ENCODE measurements around the gene ICAM4.

Gene ICAM4

GRCh38 chr19:10291554-10292205 is 4.9 kb downstream of the ICAM4 start:
- no peak for DNase-seq

- DNase-seq = peak; percentile 71
Observed at GRCh38 chr19:10292206-10292788, 5.5 kb downstream of the ICAM4 start.

DNA sequence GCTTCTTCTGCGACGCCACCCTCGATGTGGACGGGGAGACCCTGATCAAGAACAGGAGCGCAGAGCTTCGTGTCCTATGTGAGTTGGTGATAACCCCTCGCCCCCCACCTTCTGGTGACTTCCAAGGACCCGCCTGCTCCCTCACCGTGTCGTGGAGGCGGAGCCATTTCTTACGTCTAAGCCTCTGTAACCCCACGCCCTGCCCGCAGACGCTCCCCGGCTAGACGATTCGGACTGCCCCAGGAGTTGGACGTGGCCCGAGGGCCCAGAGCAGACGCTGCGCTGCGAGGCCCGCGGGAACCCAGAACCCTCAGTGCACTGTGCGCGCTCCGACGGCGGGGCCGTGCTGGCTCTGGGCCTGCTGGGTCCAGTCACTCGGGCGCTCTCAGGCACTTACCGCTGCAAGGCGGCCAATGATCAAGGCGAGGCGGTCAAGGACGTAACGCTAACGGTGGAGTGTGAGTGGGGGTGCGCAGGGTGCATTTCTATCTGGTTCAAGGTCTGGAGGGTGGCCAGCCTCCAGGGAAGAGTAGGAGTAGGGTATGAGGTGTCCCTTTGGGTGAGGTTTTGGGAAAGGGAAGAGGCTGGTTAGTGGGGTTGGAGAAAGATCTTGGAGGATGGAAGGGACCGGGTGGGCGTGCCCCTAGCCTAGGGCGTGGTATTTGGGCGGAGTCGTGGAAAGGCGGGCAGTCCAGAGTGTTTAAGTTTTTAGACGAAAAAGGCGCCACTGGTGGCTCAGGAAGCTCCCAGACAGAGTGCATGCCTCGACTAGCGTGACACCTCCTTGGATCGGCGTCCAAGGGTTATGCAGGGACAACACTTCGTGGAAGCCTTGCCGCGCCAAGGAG is 6.3 kb downstream of the ICAM4 start:
- DNase-seq = no peak

DNA sequence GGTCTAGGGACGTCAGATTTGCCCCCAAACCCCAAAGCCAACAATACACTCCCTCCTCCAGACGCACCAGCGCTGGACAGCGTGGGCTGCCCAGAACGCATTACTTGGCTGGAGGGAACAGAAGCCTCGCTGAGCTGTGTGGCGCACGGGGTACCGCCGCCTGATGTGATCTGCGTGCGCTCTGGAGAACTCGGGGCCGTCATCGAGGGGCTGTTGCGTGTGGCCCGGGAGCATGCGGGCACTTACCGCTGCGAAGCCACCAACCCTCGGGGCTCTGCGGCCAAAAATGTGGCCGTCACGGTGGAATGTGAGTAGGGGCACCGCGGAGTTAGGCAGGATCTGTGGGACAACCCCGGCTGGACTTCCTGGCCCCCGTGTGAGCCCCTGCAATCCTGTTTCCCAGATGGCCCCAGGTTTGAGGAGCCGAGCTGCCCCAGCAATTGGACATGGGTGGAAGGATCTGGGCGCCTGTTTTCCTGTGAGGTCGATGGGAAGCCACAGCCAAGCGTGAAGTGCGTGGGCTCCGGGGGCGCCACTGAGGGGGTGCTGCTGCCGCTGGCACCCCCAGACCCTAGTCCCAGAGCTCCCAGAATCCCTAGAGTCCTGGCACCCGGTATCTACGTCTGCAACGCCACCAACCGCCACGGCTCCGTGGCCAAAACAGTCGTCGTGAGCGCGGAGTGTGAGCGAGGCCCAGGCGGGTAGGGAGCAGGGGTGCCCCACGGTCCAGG is 7.0 kb downstream of the ICAM4 start:
- DNase-seq = no peak

DNA sequence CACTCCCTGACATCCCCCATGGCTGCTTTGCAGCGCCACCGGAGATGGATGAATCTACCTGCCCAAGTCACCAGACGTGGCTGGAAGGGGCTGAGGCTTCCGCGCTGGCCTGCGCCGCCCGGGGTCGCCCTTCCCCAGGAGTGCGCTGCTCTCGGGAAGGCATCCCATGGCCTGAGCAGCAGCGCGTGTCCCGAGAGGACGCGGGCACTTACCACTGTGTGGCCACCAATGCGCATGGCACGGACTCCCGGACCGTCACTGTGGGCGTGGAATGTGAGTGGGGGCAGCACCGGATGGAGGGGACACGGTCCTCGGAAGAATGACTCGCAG is 7.6 kb downstream of the ICAM4 start:
- DNase-seq = no peak

DNA sequence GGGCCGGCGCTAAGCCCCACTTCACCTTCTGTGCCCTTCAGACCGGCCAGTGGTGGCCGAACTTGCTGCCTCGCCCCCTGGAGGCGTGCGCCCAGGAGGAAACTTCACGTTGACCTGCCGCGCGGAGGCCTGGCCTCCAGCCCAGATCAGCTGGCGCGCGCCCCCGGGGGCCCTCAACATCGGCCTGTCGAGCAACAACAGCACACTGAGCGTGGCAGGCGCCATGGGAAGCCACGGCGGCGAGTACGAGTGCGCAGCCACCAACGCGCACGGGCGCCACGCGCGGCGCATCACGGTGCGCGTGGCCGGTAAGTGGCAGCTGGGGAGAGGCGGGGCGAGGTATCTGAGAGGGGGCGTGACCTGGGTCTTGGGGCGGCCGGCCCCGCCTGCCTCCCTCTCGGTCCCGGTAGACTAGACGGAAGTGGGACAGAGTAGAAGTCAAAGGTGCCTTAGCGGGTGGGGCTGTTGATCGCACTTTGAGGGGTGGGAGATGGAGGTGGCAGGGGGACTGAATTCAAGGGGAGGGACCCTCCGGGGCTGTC is 8.6 kb downstream of the ICAM4 start:
- DNase-seq = peak; percentile 62

DNA sequence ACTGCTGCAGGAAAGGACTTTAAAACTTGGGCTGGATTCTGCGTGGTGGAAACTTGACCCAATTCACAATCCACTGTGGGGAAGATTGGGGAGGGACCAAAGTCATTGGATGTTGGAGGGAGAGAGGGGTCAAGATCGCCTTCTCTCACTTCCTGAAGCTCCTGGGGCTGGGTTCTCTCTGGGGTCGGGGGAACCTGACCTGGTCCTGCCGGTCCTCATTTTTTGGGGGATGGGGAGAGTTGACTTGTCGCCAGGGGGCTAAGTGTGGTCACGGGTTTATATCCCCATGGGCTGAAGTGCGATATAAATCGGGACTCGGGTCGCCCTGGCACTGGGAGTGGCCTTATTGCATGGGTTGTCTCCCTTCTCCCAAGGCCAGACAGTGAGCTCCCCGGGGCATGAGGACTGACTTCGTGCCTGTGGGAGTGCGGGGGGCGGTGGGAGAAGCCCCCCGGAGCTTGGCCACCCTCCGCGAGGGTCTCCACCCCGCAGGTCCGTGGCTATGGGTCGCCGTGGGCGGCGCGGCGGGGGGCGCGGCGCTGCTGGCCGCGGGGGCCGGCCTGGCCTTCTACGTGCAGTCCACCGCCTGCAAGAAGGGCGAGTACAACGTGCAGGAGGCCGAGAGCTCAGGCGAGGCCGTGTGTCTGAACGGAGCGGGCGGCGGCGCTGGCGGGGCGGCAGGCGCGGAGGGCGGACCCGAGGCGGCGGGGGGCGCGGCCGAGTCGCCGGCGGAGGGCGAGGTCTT is 9.3 kb downstream of the ICAM4 start:
- no peak for DNase-seq

- DNase-seq = no peak
Observed at GRCh38 chr19:10299545-10300458, 13.0 kb downstream of the ICAM4 start.

DNA sequence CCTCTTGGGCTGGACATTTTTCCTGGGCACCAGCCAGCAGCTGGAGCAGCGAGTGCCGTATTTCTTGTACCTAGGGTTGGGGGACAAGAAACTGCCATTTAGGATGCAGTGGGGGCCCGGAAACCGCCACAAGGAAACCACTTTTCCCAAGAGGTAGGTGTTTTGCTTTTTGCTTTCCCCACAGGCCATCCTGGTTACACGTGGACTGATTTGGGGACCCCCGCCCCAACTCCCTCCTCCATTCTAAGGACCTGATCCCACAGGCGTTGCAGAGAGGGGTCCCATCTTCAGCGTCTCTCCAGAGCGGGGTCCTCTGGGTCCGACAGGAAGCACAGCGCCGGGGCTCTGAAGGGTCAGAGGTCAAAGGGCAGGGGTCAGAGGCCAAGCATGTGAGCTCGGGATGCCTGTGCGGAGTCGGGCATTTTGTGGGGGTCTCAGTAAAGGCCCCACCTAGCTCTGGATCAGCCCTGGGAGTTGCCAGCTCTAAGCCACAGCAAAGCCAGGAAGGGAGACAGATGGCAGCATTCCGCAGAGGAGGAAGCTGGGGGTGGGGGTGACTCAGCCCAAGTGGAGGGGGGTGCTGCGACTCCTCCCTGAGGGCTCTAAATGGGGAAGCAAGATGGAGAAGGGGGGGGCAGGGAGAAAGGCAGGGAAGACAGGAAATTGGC is 18.5 kb downstream of the ICAM4 start:
- DNase-seq = no peak

- no peak for DNase-seq
Observed at GRCh38 chr19:10306327-10306726, 19.6 kb downstream of the ICAM4 start.

DNA sequence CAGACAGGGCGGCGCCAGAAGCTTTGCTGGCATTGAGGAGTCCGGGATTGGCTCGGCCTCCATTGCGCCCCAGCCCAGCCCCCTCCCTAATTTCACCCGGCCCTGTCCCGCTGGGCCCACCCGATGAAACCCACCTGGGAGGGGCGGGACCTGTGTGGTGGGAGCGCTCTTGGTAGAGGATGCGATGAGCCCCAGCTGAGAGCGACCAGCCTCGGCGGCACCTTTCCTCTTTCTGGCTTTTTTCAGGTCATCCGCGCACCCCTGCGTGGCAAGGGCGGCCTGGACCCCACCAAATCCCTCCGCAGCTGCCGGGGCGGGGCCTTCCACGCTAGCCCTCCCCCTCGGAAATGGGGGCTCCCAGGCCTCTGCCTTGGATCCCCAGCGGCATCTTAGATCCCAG is 22.7 kb downstream of the ICAM4 start, which contains the start of gene ZGLP1:
Gene ZGLP1 (minus strand): TSS at position 393 of the 400 bp plus-strand sequence.
- DNase-seq = no peak

DNA sequence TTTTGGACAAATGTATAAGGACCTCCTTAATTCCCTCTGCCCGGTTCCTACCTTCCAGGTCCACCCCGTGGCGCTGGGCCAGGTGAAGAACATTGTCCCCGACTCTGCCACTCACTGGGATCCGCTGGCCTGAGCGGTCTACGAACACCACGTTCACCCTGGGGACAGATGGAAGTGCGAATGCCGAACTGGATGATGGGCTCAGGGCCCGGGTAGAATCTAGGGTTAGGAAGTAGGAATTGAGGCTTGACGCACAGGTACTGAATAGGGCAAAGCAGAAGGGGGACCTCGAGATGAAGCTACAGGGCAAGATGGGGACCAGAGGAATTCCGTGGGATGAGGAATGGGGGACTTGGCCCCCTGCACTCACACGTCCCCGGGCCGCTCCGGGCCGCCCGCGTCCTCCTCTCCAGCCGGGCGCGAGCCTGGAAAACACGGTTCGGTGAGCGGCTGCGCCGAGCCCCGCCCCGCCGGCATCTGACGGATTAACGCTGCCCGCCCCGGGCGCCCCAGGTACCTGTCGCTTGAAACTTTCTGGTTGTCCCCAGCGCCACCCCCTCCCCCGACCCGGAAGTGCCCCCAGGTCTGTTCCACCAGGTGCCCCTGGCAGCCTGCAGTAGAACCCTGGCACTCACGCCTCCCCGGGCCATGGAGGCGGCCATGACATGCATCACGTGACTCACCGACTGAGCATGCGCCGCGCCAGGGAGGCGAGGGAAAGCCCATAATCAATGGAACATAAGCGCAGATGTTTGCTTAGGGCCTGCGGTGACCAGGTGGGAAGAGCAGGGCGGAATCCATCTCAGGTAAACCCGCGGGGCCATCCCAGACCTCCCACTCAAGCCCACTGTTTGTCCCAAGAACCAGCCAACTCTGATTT is 28.8 kb downstream of the ICAM4 start, which contains the start of gene FDX2:
Gene FDX2 (minus strand): TSS at position 681 of the 880 bp plus-strand sequence. CDS start 19 bp downstream, at position 662.
- DNase-seq = peak; percentile 94

DNA sequence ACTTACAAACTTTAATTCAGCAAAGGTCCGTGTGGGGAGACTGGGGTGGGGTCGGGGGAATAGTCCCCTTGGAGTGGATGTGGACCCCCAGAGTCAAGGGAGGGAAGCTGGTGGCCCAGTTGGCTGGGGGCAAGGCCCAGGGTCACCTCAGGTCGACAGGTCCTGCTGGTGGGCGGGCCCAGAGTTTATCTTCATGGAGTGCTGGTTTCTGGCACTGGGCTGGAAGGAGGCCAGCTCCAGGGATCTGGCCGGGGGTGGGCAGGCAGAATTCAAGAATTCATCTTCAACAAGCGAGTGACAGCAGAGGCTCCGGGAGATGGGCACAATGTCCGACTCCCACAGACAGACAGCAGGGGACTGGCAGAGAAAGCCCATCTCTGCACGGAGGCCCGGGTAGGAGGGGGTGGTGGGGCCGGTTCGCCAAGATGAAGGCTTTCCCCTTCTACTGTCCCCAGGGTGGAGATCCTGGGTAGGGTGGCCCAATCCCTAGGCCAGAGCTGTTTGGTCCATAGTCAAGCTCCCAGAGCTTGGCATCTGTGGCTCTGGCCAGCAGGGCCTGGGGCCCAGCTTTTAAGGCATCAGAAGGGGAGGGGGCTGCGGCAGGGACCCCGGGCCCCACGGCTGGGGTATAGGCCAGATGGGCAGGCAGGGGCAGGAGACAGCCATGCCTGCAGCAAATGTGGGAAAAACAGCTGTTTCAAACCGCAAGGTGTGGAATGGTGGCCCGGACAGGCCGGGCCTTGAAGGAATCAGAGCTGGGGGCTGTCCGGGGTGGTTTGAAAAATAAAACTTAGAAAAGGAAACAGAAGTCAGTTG is 29.7 kb downstream of the ICAM4 start:
- no peak for DNase-seq

GRCh38 chr19:10317045-10317856 is 30.5 kb downstream of the ICAM4 start:
- no peak for DNase-seq

GRCh38 chr19:10317857-10318462 is 31.2 kb downstream of the ICAM4 start:
- no peak for DNase-seq

GRCh38 chr19:10318807-10319682 is 32.3 kb downstream of the ICAM4 start:
- DNase-seq = no peak
